Panc1 (cell line): Measurements from ENCODE around the gene ZNF367. TPM values are rescaled to one million over a fixed set of nuclear protein-coding genes. Genes with fewer than 3 reads are reported as not detected.

Source experiments
- ATAC-seq: fragments of 200-7000 bp; cut with Tn5 transposase; 2 replicates; pipeline ENCODE4 v1.9.1; 2020; ENCODE audit warnings: mild to moderate bottlenecking, moderate library complexity
- BruUV-seq: library from RNA; stranded (reverse); fragments of 400-500 nt; replicated peaks from 2 replicates; lab custom pipeline; 2021; lab: Mats Ljungman, UMichigan
- CTCF ChIA-PET: fragments of 300-600 bp; sonication (Branson Sonifier 250); formaldehyde crosslinking; loops from one replicate; lab custom pipeline; 2022; ENCODE audit warnings: antibody characterized with exemption; lab: Charles Lee
- POLR2A ChIA-PET: fragments of 300-600 bp; sonication (Branson Sonifier 250); formaldehyde crosslinking; loops from one replicate; lab custom pipeline; 2022; ENCODE audit warnings: antibody characterized with exemption; lab: Charles Lee
- DNase-seq: peaks from one replicate; pipeline ENCODE4 v3.0.0-alpha.2; 2010; ENCODE audit warnings: low read depth, low spot score
- H3K27ac ChIP-seq: 2 replicates; pipeline ENCODE4 v1.5.1; 2011; ENCODE audit warnings: mild to moderate bottlenecking, low read length, inconsistent platforms
- H3K27me3 ChIP-seq: fragments of 200-500 bp; sonication (Bioruptor generic); 2 replicates; pipeline ENCODE4 v1.6.0; 2014; ENCODE audit warnings: low read length, inconsistent platforms; ENCODE audit not compliant: control insufficient read depth, insufficient read depth
- H3K36me3 ChIP-seq: fragments of 200-500 bp; sonication (Bioruptor generic); 2 replicates; pipeline ENCODE4 v1.5.1; 2014; ENCODE audit warnings: inconsistent platforms, mild to moderate bottlenecking, low read length, moderate library complexity; ENCODE audit not compliant: control insufficient read depth, insufficient read depth
- H3K4me1 ChIP-seq: 2 replicates; pipeline ENCODE4 v1.5.1; 2011; ENCODE audit warnings: inconsistent platforms, mild to moderate bottlenecking, low read length, moderate library complexity; ENCODE audit not compliant: control insufficient read depth, insufficient read depth
- H3K4me3 ChIP-seq, 2 experiments: 2 replicates each; pipeline ENCODE4 v1.5.1; 2011 to 2012; ENCODE audit warnings: low read depth in 2 of 2, low read length in 2 of 2, mild to moderate bottlenecking in 2 of 2, inconsistent platforms in 1 of 2, moderate library complexity in 1 of 2
- H3K9me3 ChIP-seq: fragments of 200-500 bp; sonication (Bioruptor generic); 2 replicates; pipeline ENCODE4 v1.5.1; 2014; ENCODE audit warnings: low read depth, mild to moderate bottlenecking, inconsistent platforms, low read length, moderate library complexity; ENCODE audit not compliant: control insufficient read depth, insufficient read depth
- CTCF ChIP-seq: fragments of 450-650 bp; IDR thresholded peaks from 2 replicates; pipeline ENCODE4 v1.5.1; 2017; ENCODE audit warnings: mild to moderate bottlenecking
- POLR2AphosphoS5 ChIP-seq: IDR thresholded peaks from 2 replicates; pipeline ENCODE4 v1.6.1; 2012; ENCODE audit warnings: mild to moderate bottlenecking, low read depth, low read length, moderate library complexity
- REST ChIP-seq, 2 experiments: IDR thresholded peaks; 2 replicates each; pipeline ENCODE4 v1.6.1; 2011 to 2012; ENCODE audit warnings: low read depth in 2 of 2, control low read depth in 1 of 2, low read length in 1 of 2, mild to moderate bottlenecking in 1 of 2, moderate library complexity in 1 of 2; ENCODE audit not compliant: insufficient read depth in 1 of 2
- SIN3A ChIP-seq: IDR thresholded peaks from 2 replicates; pipeline ENCODE4 v1.6.1; 2012; ENCODE audit warnings: low read depth, mild to moderate bottlenecking, low read length, moderate library complexity, borderline replicate concordance; ENCODE audit not compliant: insufficient read depth
- TCF7L2 ChIP-seq: IDR thresholded peaks from 2 replicates; pipeline ENCODE4 v1.6.1; 2011; ENCODE audit warnings: mild to moderate bottlenecking, low read depth, low read length, inconsistent platforms
- in situ Hi-C: cut with HindIII; loops from 2 replicates; pipeline ENCODE4 v1.10.0; 2016; ENCODE audit warnings: low sequenced_read_pairs, low pct_unique_long_range_greater_than_20kb
- intact Hi-C: fragments of 100-400 bp; cut with micrococcal nuclease; formaldehyde crosslinking; loops from one replicate; pipeline ENCODE4 v1.10.0; 2022; ENCODE audit not compliant: unreplicated experiment
- total RNA-seq: library from RNA; stranded (reverse); gene quantifications from one replicate; pipeline ENCODE4 v1.2.1, GENCODE V29; 2021; ENCODE audit not compliant: unreplicated experiment

The ZNF367 gene
- total RNA-seq, 1 experiment from 2014 or later, result 12.4 TPM

- Histone ChIP-seq H3K36me3 (no peaks in the 10 kb centered on the region; the same call in none of the 2 replicates), H3K4me3 (peak overlapping the region; percentile 82 to 84), H3K27ac (peak overlapping the region; percentile 89), H3K4me1 (peaks cover 28% of the 10 kb centered on the region), H3K9me3 (no peaks in the 10 kb centered on the region), H3K27me3 (no peaks in the 10 kb centered on the region)
- DNase-seq (peak; percentile 32), ATAC-seq (peak; percentile 25)
- ChIA-PET CTCF (no interaction called here), POLR2A (no interaction called here)
- intact Hi-C loops, result no loop called here
- no TSS peak for BruUV-seq
- TF ChIP-seq SIN3A (peak; percentile 65; the same call in 1 of the 2 replicates), TCF7L2 (no peak)
- in situ Hi-C loops, result no loop called here
Measured at GRCh38 chr9:96417051-96417586, 1.1 kb downstream of the ZNF367 start.

- H3K27me3 ChIP-seq, result no peaks in the 10 kb centered on the region
- DNase-seq (no peak), ATAC-seq (no peak)
- peaks cover 14% of the 10 kb centered on the region for H3K4me1 ChIP-seq
- intact Hi-C loops, result no loop called here
- ChIA-PET POLR2A (no interaction called here), CTCF (no interaction called here)
- TF ChIP-seq REST (IDR thresholded peaks at IDR 0.05; ENCODE audit: insufficient read depth in 1 of 2, low read depth in 2 of 2, low read length in 1 of 2), result no peak
- TF ChIP-seq POLR2AphosphoS5, result no peak
- no peak for TF ChIP-seq SIN3A
- no peak for TF ChIP-seq TCF7L2
- no peak for TF ChIP-seq CTCF
- in situ Hi-C loops, result no loop called here
- H3K4me3 ChIP-seq, result no peak overlapping the region
- no peaks in the 10 kb centered on the region for H3K9me3 ChIP-seq
- H3K27ac ChIP-seq, result peak overlapping the region; percentile 48; the same call in 1 of the 2 replicates
- no TSS peak for BruUV-seq
- H3K36me3 ChIP-seq, result no peaks in the 10 kb centered on the region; the same call in none of the 2 replicates
Measured at GRCh38 chr9:96413302-96414221, 4.6 kb downstream of the ZNF367 start.
